ENCODE measurements around the gene CATSPERZ. TPM values are rescaled to one million over a fixed set of nuclear protein-coding genes. Genes with fewer than 3 reads are reported as not detected.

CATSPERZ gene
- total RNA-seq, 1 donor from 2014 or later: not detected

DNA sequence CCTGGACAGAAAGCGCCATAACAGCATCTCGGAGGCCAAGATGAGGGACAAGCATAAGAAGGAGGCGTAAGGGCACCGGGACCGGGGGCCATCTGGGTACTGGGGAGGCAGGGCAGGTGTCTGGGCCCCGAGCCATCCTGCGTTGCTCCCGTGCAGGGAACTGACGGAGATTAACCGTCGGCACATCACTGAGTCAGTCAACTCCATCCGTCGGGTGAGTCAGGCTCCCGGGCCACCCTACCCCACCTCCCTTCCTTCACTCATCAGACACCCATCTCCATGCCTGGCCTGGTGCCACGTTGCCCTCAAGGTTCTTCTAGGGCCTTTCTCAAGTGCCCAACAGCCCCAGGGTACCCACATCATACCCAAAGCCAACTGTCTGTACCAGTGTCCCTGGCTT, 33.8 kb upstream of the CATSPERZ start:
- intact Hi-C loops (cut with DNase I): no loop called here
- Histone ChIP-seq H3K27me3 (no peaks in the 10 kb centered on the region), H3K4me3 (no peak overlapping the region), H3K9me3 (no peaks in the 10 kb centered on the region), H3K27ac (peak overlapping the region; percentile 92), H3K36me3 (peaks cover 49% of the 10 kb centered on the region), H3K4me1 (peaks cover 20% of the 10 kb centered on the region)
- ATAC-seq: no peak
- DNase-seq: no peak
- TF ChIP-seq, protein P1, sequence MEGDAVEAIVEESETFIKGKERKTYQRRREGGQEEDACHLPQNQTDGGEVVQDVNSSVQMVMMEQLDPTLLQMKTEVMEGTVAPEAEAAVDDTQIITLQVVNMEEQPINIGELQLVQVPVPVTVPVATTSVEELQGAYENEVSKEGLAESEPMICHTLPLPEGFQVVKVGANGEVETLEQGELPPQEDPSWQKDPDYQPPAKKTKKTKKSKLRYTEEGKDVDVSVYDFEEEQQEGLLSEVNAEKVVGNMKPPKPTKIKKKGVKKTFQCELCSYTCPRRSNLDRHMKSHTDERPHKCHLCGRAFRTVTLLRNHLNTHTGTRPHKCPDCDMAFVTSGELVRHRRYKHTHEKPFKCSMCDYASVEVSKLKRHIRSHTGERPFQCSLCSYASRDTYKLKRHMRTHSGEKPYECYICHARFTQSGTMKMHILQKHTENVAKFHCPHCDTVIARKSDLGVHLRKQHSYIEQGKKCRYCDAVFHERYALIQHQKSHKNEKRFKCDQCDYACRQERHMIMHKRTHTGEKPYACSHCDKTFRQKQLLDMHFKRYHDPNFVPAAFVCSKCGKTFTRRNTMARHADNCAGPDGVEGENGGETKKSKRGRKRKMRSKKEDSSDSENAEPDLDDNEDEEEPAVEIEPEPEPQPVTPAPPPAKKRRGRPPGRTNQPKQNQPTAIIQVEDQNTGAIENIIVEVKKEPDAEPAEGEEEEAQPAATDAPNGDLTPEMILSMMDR (IDR thresholded peaks at IDR 0.05): no peak

DNA sequence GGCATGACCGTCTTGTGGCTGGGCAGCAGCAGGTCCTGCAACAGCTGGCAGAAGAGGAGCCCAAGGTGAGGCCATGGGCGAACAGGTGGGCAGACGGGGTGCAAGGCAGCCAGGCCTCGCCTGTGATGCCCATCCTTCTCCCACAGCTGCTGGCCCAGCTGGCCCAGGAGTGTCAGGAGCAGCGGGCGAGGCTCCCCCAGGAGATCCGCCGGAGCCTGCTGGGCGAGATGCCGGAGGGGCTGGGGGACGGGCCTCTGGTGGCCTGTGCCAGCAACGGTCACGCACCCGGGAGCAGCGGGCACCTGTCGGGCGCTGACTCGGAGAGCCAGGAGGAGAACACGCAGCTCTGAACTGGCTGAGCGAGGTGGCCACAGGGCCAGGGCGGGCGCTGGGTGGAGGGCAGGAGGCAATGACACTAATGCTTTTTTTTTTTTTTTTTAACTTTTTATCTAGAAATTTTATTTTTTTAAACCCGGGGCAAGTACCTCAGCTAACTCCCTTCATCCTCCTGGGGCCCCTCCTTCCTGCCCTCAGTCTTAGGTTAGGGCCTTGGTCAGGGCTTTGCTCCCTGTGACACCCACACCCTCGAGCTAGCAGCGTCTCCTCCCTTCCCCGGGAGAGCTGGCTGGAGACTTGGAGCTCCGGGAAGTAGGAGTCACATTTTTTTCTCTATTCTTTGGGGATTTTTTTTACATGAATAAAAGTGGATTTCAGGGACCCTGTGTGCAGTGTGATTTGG, 32.8 kb upstream of the CATSPERZ start:
- H3K27ac ChIP-seq: peak overlapping the region; percentile 92
- intact Hi-C loops (cut with DNase I): no loop called here
- H3K9me3 ChIP-seq: no peaks in the 10 kb centered on the region
- TF ChIP-seq, protein P1 (IDR thresholded peaks at IDR 0.05): no peak
- H3K36me3 ChIP-seq: peaks cover 38% of the 10 kb centered on the region
- peaks cover 26% of the 10 kb centered on the region for H3K4me1 ChIP-seq
- H3K27me3 ChIP-seq: no peaks in the 10 kb centered on the region
- peak overlapping the region; percentile 73 for H3K4me3 ChIP-seq
- ATAC-seq (no peak), DNase-seq (no peak)

DNA sequence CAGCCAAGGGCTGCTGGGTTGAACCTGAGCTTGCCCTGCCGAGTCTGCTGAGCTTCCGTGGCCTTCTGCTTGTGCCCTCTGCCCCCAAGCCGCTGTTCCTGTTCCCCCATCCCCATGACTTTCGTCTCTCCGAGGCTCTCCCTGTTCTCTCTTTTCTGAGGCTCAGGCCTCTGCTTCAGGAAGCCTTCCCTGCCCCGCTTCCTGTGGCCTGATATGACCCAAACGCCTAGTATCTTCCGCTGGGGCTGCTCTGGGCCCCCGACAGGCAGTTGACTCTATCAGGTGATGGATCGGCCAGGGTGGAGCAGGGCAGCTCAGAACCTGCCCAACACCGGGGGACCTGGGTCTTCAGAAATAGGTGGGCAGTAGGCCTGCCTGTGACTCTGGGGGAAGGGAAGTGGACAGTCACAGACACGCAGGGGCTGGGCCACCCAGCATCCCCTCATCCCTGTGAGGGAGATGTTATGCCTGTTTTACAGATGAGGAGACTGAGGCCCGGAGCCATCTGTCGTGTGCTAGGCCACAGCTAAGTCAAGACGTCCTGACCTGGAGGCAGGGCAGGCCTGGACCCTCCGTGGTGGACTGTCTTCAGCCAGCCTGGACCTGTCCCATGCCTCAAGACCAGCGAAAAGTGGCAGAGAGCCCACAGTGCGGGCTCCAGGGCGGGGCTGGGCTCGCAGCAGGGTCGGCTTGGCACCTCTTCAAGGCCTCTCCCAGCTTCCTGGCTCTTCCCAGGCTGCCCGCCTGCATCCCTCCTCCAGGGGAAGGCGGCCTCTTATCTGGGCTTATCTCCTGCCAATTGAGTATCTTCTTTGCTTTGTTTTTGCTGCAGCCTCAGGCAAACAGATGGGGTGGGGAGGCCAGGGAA, 31.9 kb upstream of the CATSPERZ start:
- peak overlapping the region; percentile 92 for H3K27ac ChIP-seq
- DNase-seq (peak; percentile 79), ATAC-seq (no peak)
- H3K36me3 ChIP-seq: peaks cover 31% of the 10 kb centered on the region
- H3K9me3 ChIP-seq: no peaks in the 10 kb centered on the region
- H3K27me3 ChIP-seq: no peaks in the 10 kb centered on the region
- peaks cover 26% of the 10 kb centered on the region for H3K4me1 ChIP-seq
- TF ChIP-seq, protein P1 (IDR thresholded peaks at IDR 0.05): no peak
- H3K4me3 ChIP-seq: peak overlapping the region; percentile 73
- intact Hi-C loops (cut with DNase I): no loop called here

DNA sequence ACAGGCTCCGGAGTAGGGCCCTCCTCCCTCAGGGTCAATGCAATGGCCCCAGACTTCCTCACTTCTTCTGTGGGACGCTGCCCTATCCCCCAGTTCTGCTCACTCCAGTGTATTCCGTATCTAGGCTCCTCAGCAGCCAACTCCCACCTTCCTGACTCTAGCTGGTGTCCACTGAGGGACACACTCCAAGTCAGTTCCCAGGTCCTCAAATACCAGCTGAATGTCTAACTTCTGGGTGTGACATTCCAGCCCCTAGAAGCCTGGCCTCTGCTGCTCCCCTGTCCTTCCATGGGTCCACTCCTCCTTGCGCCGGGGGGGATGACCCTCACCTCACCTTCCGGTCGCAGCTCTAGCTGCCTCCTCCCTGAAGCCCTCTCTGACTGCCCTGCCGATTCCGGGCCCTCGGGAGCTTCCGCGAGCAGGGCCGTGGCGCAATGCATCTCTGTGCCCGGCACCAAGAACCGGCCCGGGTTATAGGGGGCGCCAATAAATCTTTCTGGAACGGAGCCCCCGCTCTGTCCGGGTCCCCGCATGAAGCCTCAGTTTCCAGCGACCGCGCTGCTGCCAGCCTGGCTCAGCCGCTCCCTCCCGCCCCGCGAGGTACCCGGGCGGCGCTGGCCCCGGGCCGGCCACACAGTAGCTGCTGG, 31.1 kb upstream of the CATSPERZ start:
- Histone ChIP-seq H3K9me3 (no peaks in the 10 kb centered on the region), H3K36me3 (peaks cover 23% of the 10 kb centered on the region), H3K4me3 (peak overlapping the region; percentile 73), H3K27me3 (no peaks in the 10 kb centered on the region), H3K4me1 (peaks cover 29% of the 10 kb centered on the region), H3K27ac (peak overlapping the region; percentile 92)
- DNase-seq (peak; percentile 88), ATAC-seq (peak; percentile 32)
- TF ChIP-seq, protein P1 (IDR thresholded peaks at IDR 0.05): no peak
- intact Hi-C loops (cut with DNase I): no loop called here

DNA sequence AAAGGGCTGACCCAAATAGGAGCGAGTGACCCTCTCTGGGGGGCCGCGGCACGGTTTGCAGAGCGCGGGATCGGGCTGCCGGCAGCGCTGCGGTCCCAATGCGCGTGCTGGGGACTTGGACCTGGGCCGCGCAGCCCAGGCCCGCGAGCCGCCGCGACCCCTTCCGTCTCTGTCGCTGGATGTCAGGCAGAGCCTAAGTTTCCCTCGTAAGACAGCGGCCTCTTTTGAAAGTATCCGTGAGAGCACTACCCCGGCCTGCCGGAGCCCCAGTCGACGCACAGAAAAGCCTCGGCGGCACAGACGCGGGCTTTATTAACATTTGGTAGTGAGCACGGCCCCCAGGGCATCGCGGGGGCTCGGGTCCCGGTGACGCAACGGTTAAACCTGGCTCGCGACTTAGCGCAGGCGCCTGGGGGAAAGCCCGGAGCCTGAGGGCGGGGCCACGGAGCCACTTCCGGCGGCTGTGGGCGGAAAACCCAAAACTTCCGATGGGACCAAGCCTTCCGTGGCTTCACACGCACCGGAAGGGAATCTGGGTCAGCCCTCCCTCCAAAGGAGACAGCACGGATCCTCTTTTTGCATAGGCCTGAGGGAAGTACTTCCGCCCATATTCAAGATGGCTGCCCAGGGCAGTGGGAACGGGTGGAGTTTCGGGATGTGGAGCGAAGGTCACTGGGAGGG, 30.5 kb upstream of the CATSPERZ start:
- Histone ChIP-seq H3K4me1 (peaks cover 29% of the 10 kb centered on the region), H3K36me3 (peaks cover 22% of the 10 kb centered on the region), H3K9me3 (no peaks in the 10 kb centered on the region), H3K27me3 (no peaks in the 10 kb centered on the region), H3K4me3 (peak overlapping the region; percentile 73), H3K27ac (peak overlapping the region; percentile 92)
- DNase-seq (peak; percentile 98), ATAC-seq (peak; percentile 87)
- intact Hi-C loops (cut with DNase I): no loop called here
- TF ChIP-seq, protein P1 (IDR thresholded peaks at IDR 0.05): peak; percentile 11
